CD4-positive, alpha-beta T cell treated with Interleukin-2 at 100 ng/mL for 4 hours (primary cell): ENCODE data around the gene EMP1.
A peak's percentile ranks its signal among the peaks of the same experiment; 100 is the strongest.

Experiments
- DNase-seq: peaks from one replicate; pipeline ENCODE4 v3.0.0-alpha.2; 2020; ENCODE audit warnings: low spot score

Gene EMP1, protein sequence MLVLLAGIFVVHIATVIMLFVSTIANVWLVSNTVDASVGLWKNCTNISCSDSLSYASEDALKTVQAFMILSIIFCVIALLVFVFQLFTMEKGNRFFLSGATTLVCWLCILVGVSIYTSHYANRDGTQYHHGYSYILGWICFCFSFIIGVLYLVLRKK

GRCh38 chr12:13196130-13196921 lies at the start of gene EMP1:
Gene EMP1, plus strand, starts transcription at chr12:13196726. Its CDS starts 14,785 bp downstream, at chr12:13211511.
- DNase-seq = peak; percentile 93

DNA sequence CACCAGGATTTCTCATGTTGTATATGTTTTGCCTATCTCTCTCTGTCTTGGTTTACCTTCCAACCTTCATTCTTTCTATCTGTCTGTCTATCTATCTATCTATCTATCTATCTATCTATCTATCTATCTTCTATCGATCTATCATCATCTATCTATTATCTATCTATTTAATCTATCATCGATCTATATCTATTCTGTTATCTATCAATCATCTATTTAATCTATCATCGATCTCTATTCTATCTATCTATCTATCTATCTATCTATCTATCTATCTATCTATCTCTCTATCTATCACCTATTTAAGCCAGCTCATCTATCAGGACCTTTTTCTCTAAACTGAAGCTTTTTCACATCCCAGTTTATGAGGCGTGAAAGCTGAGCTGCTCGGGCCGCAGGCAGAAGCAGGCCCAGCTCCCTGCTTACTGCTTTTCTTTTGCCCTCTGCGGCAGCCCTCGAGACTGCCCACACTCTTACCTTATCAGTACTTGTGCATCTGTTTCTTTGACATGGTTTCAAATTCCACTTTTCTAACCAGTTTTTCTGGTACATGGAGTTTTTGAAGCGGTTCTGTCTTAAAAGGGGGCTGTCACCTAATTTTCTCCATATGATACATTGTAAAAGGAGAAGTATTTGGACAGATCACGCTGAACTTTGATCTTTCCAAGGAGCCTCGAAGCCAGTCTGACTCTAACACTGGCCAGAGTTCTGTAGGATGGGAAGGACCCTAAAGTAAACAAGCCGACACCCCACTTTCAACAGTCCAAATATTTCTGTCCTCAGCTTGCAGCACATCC lies 48.6 kb upstream of the EMP1 start:
- DNase-seq = no peak

- DNase-seq = no peak
These were observed 48.1 kb upstream of the EMP1 start for GRCh38 chr12:13148485-13148847.

DNA sequence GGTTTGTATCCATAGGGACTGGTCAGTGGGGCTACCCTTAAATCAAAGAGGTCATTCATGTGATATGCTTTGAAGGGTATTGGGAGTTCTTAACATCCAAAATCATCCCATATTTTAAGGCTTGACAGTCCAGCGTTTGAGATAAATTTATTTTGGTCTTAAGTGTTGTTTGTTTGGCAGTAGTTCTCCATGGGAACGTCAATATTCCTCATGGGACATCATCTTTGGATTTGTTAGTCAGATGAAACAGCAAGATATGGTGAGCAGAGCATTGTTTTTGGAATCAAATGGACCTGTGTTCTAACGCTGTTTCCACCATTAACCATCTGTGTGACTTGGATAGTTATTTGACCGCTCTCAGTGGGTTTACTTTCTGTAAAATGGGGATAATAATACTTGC lies 47.1 kb upstream of the EMP1 start:
- DNase-seq = no peak

GRCh38 chr12:13152281-13152680 lies 44.2 kb upstream of the EMP1 start:
- no peak for DNase-seq

- no peak for DNase-seq
These were observed 43.8 kb upstream of the EMP1 start for GRCh38 chr12:13152756-13153155.

- DNase-seq = no peak
These were observed 43.3 kb upstream of the EMP1 start for GRCh38 chr12:13153180-13153579.

GRCh38 chr12:13154027-13154538 lies 42.4 kb upstream of the EMP1 start:
- DNase-seq = no peak

DNA sequence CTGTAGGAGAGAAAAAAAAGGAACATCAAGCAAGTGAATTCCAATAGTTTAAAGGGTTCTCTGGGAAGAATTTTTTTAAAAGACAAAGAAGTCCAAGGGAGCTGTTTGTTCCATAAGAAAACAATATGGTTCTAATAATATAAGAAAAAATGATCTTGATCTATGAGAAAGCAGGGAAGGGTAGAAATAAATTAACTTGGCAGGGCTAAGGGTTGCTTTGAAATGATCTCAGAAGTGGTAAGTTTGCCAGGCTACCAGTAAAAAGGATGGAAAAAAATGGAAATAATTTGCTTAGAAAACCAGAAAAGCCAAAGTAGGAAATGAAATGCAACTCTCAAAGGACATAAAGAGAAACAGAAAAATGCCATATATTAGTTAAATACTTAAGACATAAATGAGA lies 41.7 kb upstream of the EMP1 start:
- no peak for DNase-seq

GRCh38 chr12:13156277-13156676 lies 40.2 kb upstream of the EMP1 start:
- no peak for DNase-seq

- no peak for DNase-seq
These were observed 35.4 kb upstream of the EMP1 start for GRCh38 chr12:13161172-13161571.

- DNase-seq = no peak
These were observed 33.6 kb upstream of the EMP1 start for GRCh38 chr12:13162904-13163303.

- no peak for DNase-seq
These were observed 32.5 kb upstream of the EMP1 start for GRCh38 chr12:13163868-13164635.

- DNase-seq = no peak
These were observed 31.5 kb upstream of the EMP1 start for GRCh38 chr12:13164921-13165616.

DNA sequence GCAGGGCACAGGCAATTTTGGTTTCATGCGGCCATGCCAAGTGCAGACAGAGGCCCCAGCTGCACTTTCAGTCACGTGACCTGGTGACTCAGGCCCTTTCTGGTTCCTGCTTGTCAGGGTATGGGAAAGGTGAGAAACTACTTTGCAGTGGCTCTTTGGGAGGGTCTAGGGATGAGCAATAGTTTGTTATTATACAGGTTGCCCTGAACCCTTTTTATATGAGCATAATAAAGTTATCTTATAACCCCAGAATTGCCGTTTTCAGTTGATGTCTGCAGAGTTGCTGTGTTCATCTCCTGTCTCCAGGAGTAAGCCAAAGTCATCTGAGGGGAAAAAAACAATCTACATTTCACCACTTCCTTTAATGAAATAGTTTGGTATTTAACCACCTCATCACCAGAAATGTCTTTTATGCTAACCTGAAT lies 30.9 kb upstream of the EMP1 start:
- peak; percentile 88 for DNase-seq

DNA sequence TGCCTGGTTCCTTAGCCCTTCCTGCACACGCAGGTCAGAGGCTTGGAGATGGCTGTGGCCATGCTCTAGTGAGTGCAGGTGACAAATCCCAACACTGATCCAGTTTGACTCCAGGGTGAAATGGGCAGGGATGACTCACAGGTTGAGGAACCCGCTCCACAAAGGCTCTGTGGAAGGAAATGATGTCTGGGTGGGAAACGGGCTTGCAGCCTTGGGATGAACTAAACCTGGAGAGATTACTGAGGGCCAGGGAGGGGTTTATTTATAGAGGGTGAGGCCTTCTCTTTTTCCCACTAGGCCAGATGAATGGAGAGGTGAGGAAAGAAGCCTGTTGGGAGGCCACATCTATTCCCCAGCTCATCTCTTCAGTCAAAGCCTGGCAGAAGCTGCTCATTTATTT lies 29.3 kb upstream of the EMP1 start:
- no peak for DNase-seq

GRCh38 chr12:13167906-13168305 lies 28.6 kb upstream of the EMP1 start:
- DNase-seq = no peak

- DNase-seq = no peak
These were observed 27.3 kb upstream of the EMP1 start for GRCh38 chr12:13169272-13169671.

DNA sequence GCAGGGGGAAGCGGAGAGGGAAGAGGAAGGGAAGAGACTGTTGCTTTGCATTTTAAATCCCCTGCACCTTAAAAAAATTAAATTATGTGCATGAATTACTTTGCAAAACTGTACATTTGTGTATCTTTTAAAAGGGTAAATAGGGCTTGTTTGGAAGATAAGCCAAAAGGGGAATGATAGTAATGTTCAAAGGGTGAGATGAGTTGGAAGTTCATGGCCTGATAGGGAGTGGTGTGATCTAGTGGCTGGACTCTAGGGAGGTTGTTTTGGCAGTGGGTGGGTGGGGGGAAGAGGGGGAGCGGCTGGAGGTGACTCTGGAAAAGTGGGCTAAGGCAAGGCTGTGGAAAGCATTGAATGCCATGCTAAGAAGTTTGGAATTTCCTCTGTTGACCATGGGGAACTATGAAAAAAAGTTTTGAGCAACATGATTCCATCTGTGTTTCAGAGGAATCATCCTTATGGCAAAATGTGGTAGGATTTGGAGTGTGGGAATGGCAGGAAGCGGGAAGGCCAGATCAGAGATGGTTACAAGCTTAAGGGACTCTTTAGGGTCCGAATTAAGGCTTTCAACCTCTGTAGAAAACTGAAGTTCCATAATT lies 25.5 kb upstream of the EMP1 start:
- no peak for DNase-seq

GRCh38 chr12:13171921-13172859 lies 24.3 kb upstream of the EMP1 start:
- no peak for DNase-seq
